ENCODE data around the gene SPATA16. TPM values are rescaled to one million over a fixed set of nuclear protein-coding genes. Genes with fewer than 3 reads are reported as not detected.
"Not testable (repeated sequence)": the region's sequence is repeated elsewhere in the genome, so short reads cannot be mapped to it uniquely, and the experiment has no call there.

SPATA16 gene
- total RNA-seq, 1 experiment from 2014 or later: not detected

GRCh38 chr3:172885704-172886103, 255.3 kb downstream of the SPATA16 start:
- DNase-seq (ENCODE audit: low read depth): no peak

GRCh38 chr3:172882563-172882962, 258.5 kb downstream of the SPATA16 start:
- no peak for DNase-seq (ENCODE audit: low read depth)

- not testable (repeated sequence) for DNase-seq (ENCODE audit: low read depth)
These were observed 261.7 kb downstream of the SPATA16 start for GRCh38 chr3:172879381-172879780.

- DNase-seq (ENCODE audit: low read depth): no peak
These were observed 264.0 kb downstream of the SPATA16 start for GRCh38 chr3:172877011-172877410.

- DNase-seq (ENCODE audit: low read depth): no peak
These were observed 264.7 kb downstream of the SPATA16 start for GRCh38 chr3:172876297-172876696.

GRCh38 chr3:172875039-172875438, 266.0 kb downstream of the SPATA16 start:
- DNase-seq (ENCODE audit: low read depth): no peak

GRCh38 chr3:172869784-172870518, 271.1 kb downstream of the SPATA16 start:
- no peak for DNase-seq (ENCODE audit: low read depth)

- DNase-seq (ENCODE audit: low read depth): no peak
These were observed 271.7 kb downstream of the SPATA16 start for GRCh38 chr3:172869368-172869771.

- no peak for DNase-seq (ENCODE audit: low read depth)
These were observed 272.3 kb downstream of the SPATA16 start for GRCh38 chr3:172868582-172869200.

- DNase-seq (ENCODE audit: low read depth): not testable (repeated sequence)
These were observed 274.2 kb downstream of the SPATA16 start for GRCh38 chr3:172866726-172867350.

GRCh38 chr3:172859041-172859440, 282.0 kb downstream of the SPATA16 start:
- DNase-seq (ENCODE audit: low read depth): peak; percentile 68

- DNase-seq (ENCODE audit: low read depth): peak; percentile 52
These were observed 284.0 kb downstream of the SPATA16 start for GRCh38 chr3:172856795-172857742.

- DNase-seq (ENCODE audit: low read depth): no peak
These were observed 286.0 kb downstream of the SPATA16 start for GRCh38 chr3:172855037-172855436.

GRCh38 chr3:172853921-172854666, 286.9 kb downstream of the SPATA16 start:
- no peak for DNase-seq (ENCODE audit: low read depth)

GRCh38 chr3:172853005-172853404, 288.0 kb downstream of the SPATA16 start:
- no peak for DNase-seq (ENCODE audit: low read depth)

GRCh38 chr3:172848910-172849309, 292.1 kb downstream of the SPATA16 start:
- DNase-seq (ENCODE audit: low read depth): peak; percentile 42

GRCh38 chr3:172847292-172847691, 293.7 kb downstream of the SPATA16 start:
- DNase-seq (ENCODE audit: low read depth): no peak

- DNase-seq (ENCODE audit: low read depth): peak; percentile 86
These were observed 294.3 kb downstream of the SPATA16 start for GRCh38 chr3:172846706-172847105.

- peak; percentile 47 for DNase-seq (ENCODE audit: low read depth)
These were observed 294.9 kb downstream of the SPATA16 start for GRCh38 chr3:172846103-172846561.

- no peak for DNase-seq (ENCODE audit: low read depth)
These were observed 296.6 kb downstream of the SPATA16 start for GRCh38 chr3:172844428-172844827.

GRCh38 chr3:172840913-172841312, 300.1 kb downstream of the SPATA16 start:
- no peak for DNase-seq (ENCODE audit: low read depth)
